ENCODE results near the gene PTPRC. TPM values are rescaled to one million over a fixed set of nuclear protein-coding genes. Genes with fewer than 3 reads are reported as not detected.

The PTPRC gene
- total RNA-seq, 1 donor from 2014 or later, result not detected

GRCh38 chr1:198729195-198729863, 90.5 kb downstream of the PTPRC start:
- Mint-ChIP-seq H3K9me3 (ENCODE audit: unreplicated experiment) (no peaks in the 10 kb centered on the region), H3K27ac (ENCODE audit: unreplicated experiment) (no peak overlapping the region), H3K36me3 (ENCODE audit: low read depth, unreplicated experiment) (no peaks in the 10 kb centered on the region), H3K4me3 (ENCODE audit: unreplicated experiment) (no peak overlapping the region), H3K27me3 (ENCODE audit: unreplicated experiment) (no peaks in the 10 kb centered on the region), H3K4me1 (ENCODE audit: unreplicated experiment) (no peaks in the 10 kb centered on the region)
- DNase-seq (ENCODE audit: low spot score), result no peak
- TF ChIP-seq, protein P1, sequence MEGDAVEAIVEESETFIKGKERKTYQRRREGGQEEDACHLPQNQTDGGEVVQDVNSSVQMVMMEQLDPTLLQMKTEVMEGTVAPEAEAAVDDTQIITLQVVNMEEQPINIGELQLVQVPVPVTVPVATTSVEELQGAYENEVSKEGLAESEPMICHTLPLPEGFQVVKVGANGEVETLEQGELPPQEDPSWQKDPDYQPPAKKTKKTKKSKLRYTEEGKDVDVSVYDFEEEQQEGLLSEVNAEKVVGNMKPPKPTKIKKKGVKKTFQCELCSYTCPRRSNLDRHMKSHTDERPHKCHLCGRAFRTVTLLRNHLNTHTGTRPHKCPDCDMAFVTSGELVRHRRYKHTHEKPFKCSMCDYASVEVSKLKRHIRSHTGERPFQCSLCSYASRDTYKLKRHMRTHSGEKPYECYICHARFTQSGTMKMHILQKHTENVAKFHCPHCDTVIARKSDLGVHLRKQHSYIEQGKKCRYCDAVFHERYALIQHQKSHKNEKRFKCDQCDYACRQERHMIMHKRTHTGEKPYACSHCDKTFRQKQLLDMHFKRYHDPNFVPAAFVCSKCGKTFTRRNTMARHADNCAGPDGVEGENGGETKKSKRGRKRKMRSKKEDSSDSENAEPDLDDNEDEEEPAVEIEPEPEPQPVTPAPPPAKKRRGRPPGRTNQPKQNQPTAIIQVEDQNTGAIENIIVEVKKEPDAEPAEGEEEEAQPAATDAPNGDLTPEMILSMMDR (IDR thresholded peaks at IDR 0.05; ENCODE audit: unreplicated experiment), result no peak

DNA sequence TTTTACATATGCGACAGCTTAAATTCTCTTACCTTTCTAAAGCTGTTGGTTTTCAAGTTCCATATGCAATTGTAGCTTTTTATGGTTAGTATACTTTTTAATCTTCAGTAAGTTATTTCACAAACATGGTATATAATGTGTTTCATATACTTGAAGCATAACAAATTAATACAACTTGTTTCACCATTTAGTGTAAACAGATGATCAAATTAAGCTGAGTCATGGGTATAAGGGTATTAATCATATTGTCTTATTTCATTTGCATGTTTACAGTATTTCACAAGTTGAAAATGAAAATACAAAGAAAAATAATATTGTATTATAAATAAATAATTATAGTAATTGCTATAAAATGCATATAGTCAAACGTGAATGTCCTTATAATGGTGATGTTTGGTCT, 92.1 kb downstream of the PTPRC start:
- Mint-ChIP-seq H3K27ac (ENCODE audit: unreplicated experiment) (no peak overlapping the region), H3K36me3 (ENCODE audit: low read depth, unreplicated experiment) (no peaks in the 10 kb centered on the region), H3K4me3 (ENCODE audit: unreplicated experiment) (no peak overlapping the region), H3K9me3 (ENCODE audit: unreplicated experiment) (no peaks in the 10 kb centered on the region), H3K27me3 (ENCODE audit: unreplicated experiment) (no peaks in the 10 kb centered on the region), H3K4me1 (ENCODE audit: unreplicated experiment) (no peaks in the 10 kb centered on the region)
- DNase-seq (ENCODE audit: low spot score), result no peak
- TF ChIP-seq, protein P1 (IDR thresholded peaks at IDR 0.05; ENCODE audit: unreplicated experiment), result no peak

GRCh38 chr1:198734323-198735008, 95.6 kb downstream of the PTPRC start:
- DNase-seq (ENCODE audit: low spot score), result no peak
- H3K36me3 Mint-ChIP-seq (ENCODE audit: low read depth, unreplicated experiment), result no peaks in the 10 kb centered on the region
- TF ChIP-seq, protein P1 (IDR thresholded peaks at IDR 0.05; ENCODE audit: unreplicated experiment), result no peak
- H3K4me3 Mint-ChIP-seq (ENCODE audit: unreplicated experiment), result no peak overlapping the region
- no peaks in the 10 kb centered on the region for H3K9me3 Mint-ChIP-seq (ENCODE audit: unreplicated experiment)
- H3K27me3 Mint-ChIP-seq (ENCODE audit: unreplicated experiment), result no peaks in the 10 kb centered on the region
- H3K4me1 Mint-ChIP-seq (ENCODE audit: unreplicated experiment), result no peaks in the 10 kb centered on the region
- H3K27ac Mint-ChIP-seq (ENCODE audit: unreplicated experiment), result no peak overlapping the region

- TF ChIP-seq, protein P1 (IDR thresholded peaks at IDR 0.05; ENCODE audit: unreplicated experiment), result no peak
- Mint-ChIP-seq H3K9me3 (ENCODE audit: unreplicated experiment) (no peaks in the 10 kb centered on the region), H3K27ac (ENCODE audit: unreplicated experiment) (no peak overlapping the region), H3K4me3 (ENCODE audit: unreplicated experiment) (no peak overlapping the region), H3K4me1 (ENCODE audit: unreplicated experiment) (no peaks in the 10 kb centered on the region), H3K36me3 (ENCODE audit: low read depth, unreplicated experiment) (no peaks in the 10 kb centered on the region), H3K27me3 (ENCODE audit: unreplicated experiment) (no peaks in the 10 kb centered on the region)
- no peak for DNase-seq (ENCODE audit: low spot score)
These were observed 102.9 kb downstream of the PTPRC start for GRCh38 chr1:198741744-198742143.

DNA sequence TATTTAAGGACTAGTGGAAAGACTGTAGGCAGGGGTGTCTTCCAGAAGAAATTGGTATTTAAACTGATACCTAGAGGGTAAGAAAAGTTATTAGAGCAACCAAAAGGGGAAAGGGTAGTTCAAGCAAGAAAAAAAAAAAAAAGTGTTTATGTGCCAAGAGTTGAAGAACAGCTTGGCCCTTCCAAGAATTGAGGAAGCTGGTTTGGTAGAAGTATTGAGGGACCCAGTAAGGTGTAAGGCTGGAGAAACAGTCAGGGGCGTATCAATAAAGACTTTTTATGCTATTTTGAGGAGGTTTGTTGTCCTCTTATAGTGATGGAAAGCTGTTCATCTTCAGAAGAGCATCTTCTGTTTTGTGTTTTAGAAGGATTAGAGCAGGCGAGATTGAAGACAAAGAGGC, 108.3 kb downstream of the PTPRC start:
- H3K36me3 Mint-ChIP-seq (ENCODE audit: low read depth, unreplicated experiment), result no peaks in the 10 kb centered on the region
- H3K4me1 Mint-ChIP-seq (ENCODE audit: unreplicated experiment), result no peaks in the 10 kb centered on the region
- H3K27me3 Mint-ChIP-seq (ENCODE audit: unreplicated experiment), result no peaks in the 10 kb centered on the region
- no peak overlapping the region for H3K4me3 Mint-ChIP-seq (ENCODE audit: unreplicated experiment)
- H3K27ac Mint-ChIP-seq (ENCODE audit: unreplicated experiment), result no peak overlapping the region
- H3K9me3 Mint-ChIP-seq (ENCODE audit: unreplicated experiment), result no peaks in the 10 kb centered on the region
- no peak for DNase-seq (ENCODE audit: low spot score)
- TF ChIP-seq, protein P1 (IDR thresholded peaks at IDR 0.05; ENCODE audit: unreplicated experiment), result no peak
